Liver (tissue), 3 donors: Measurements from ENCODE around the gene SLC36A3.

Experiments used
- FOXA1 ChIP-seq: IDR thresholded peaks from 2 replicates; pipeline ENCODE4 v1.6.1; 2016; ENCODE audit warnings: antibody characterized with exemption
- HNF4A ChIP-seq, 2 donors: conservative IDR thresholded peaks; 2 replicates each; pipeline ENCODE4 v1.6.1; 2016; ENCODE audit warnings: antibody characterized with exemption in 2 of 2, mild to moderate bottlenecking in 2 of 2
- MAX ChIP-seq: IDR thresholded peaks from 2 replicates; pipeline ENCODE4 v1.6.1; 2016; ENCODE audit warnings: antibody characterized with exemption
- RAD21 ChIP-seq, 2 donors: IDR thresholded peaks; 2 replicates each; pipeline ENCODE4 v1.6.1; 2016; ENCODE audit warnings: antibody characterized with exemption in 2 of 2, mild to moderate bottlenecking in 2 of 2
- TF ChIP-seq, protein P1 (sequence below): fragments of 150-350 bp; IDR thresholded peaks from 2 replicates; pipeline ENCODE4 v1.5.1; 2017; ENCODE audit warnings: improper control_type of control experiment, low read depth, low read length; ENCODE audit not compliant: missing input control
- TF ChIP-seq, protein P2 (sequence below): IDR thresholded peaks from 2 replicates; pipeline ENCODE4 v1.6.1; 2016; ENCODE audit warnings: antibody characterized with exemption, mild to moderate bottlenecking
- donor health status: healthy.
- donor health status: healthy.

- TF ChIP-seq RAD21 (IDR thresholded peaks at IDR 0.05) (peak in 1 of 2 donors; percentile 74), FOXA1 (no peak), HNF4A (conservative IDR thresholded peaks at IDR 0.05) (no peak), MAX (no peak)
- TF ChIP-seq, protein P1, sequence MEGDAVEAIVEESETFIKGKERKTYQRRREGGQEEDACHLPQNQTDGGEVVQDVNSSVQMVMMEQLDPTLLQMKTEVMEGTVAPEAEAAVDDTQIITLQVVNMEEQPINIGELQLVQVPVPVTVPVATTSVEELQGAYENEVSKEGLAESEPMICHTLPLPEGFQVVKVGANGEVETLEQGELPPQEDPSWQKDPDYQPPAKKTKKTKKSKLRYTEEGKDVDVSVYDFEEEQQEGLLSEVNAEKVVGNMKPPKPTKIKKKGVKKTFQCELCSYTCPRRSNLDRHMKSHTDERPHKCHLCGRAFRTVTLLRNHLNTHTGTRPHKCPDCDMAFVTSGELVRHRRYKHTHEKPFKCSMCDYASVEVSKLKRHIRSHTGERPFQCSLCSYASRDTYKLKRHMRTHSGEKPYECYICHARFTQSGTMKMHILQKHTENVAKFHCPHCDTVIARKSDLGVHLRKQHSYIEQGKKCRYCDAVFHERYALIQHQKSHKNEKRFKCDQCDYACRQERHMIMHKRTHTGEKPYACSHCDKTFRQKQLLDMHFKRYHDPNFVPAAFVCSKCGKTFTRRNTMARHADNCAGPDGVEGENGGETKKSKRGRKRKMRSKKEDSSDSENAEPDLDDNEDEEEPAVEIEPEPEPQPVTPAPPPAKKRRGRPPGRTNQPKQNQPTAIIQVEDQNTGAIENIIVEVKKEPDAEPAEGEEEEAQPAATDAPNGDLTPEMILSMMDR, result peak; percentile 42
- TF ChIP-seq, protein P2, sequence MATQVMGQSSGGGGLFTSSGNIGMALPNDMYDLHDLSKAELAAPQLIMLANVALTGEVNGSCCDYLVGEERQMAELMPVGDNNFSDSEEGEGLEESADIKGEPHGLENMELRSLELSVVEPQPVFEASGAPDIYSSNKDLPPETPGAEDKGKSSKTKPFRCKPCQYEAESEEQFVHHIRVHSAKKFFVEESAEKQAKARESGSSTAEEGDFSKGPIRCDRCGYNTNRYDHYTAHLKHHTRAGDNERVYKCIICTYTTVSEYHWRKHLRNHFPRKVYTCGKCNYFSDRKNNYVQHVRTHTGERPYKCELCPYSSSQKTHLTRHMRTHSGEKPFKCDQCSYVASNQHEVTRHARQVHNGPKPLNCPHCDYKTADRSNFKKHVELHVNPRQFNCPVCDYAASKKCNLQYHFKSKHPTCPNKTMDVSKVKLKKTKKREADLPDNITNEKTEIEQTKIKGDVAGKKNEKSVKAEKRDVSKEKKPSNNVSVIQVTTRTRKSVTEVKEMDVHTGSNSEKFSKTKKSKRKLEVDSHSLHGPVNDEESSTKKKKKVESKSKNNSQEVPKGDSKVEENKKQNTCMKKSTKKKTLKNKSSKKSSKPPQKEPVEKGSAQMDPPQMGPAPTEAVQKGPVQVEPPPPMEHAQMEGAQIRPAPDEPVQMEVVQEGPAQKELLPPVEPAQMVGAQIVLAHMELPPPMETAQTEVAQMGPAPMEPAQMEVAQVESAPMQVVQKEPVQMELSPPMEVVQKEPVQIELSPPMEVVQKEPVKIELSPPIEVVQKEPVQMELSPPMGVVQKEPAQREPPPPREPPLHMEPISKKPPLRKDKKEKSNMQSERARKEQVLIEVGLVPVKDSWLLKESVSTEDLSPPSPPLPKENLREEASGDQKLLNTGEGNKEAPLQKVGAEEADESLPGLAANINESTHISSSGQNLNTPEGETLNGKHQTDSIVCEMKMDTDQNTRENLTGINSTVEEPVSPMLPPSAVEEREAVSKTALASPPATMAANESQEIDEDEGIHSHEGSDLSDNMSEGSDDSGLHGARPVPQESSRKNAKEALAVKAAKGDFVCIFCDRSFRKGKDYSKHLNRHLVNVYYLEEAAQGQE, result no peak
These were observed 5.3 kb downstream of the SLC36A3 start for GRCh38 chr5:151298063-151298855.
